HG03039 (cell line): ENCODE measurements around the gene TRPV6.

Experiments used
- ATAC-seq: cut with Tn5 transposase; IDR thresholded peaks from one replicate; pipeline ENCODE4 v1.9.1; 2021; ENCODE audit warnings: mild to moderate bottlenecking, moderate library complexity; ENCODE audit not compliant: unreplicated experiment

The TRPV6 gene

GRCh38 chr7:142870566-142871259 is 14.8 kb downstream of the TRPV6 start:
- ATAC-seq: no peak

- ATAC-seq: no peak
These were observed 15.4 kb downstream of the TRPV6 start for GRCh38 chr7:142870147-142870559.

GRCh38 chr7:142869434-142869833 is 16.1 kb downstream of the TRPV6 start:
- ATAC-seq: no peak

GRCh38 chr7:142868986-142869415 is 16.5 kb downstream of the TRPV6 start:
- no peak for ATAC-seq

GRCh38 chr7:142868188-142868985 is 17.2 kb downstream of the TRPV6 start:
- no peak for ATAC-seq

GRCh38 chr7:142867398-142868187 is 18.0 kb downstream of the TRPV6 start:
- ATAC-seq: no peak

GRCh38 chr7:142867097-142867378 is 18.5 kb downstream of the TRPV6 start:
- ATAC-seq: no peak

- ATAC-seq: no peak
These were observed 19.0 kb downstream of the TRPV6 start for GRCh38 chr7:142866361-142867096.

GRCh38 chr7:142865766-142866165 is 19.8 kb downstream of the TRPV6 start:
- ATAC-seq: no peak

- no peak for ATAC-seq
These were observed 20.4 kb downstream of the TRPV6 start for GRCh38 chr7:142864980-142865747.

- ATAC-seq: no peak
These were observed 21.5 kb downstream of the TRPV6 start for GRCh38 chr7:142863891-142864685.

GRCh38 chr7:142862786-142863400 is 22.7 kb downstream of the TRPV6 start:
- no peak for ATAC-seq

- ATAC-seq: no peak
These were observed 23.2 kb downstream of the TRPV6 start for GRCh38 chr7:142862351-142862750.

GRCh38 chr7:142860968-142861367 is 24.6 kb downstream of the TRPV6 start:
- no peak for ATAC-seq

- ATAC-seq: no peak
These were observed 25.7 kb downstream of the TRPV6 start for GRCh38 chr7:142859829-142860228.

- no peak for ATAC-seq
These were observed 26.1 kb downstream of the TRPV6 start for GRCh38 chr7:142859411-142859810.

- ATAC-seq: no peak
These were observed 27.9 kb downstream of the TRPV6 start for GRCh38 chr7:142857625-142858024.

GRCh38 chr7:142856565-142857245 is 28.8 kb downstream of the TRPV6 start:
- ATAC-seq: no peak
